ENCODE measurements around the gene KCNMA1. TPM values are rescaled to one million over a fixed set of nuclear protein-coding genes. Genes with fewer than 3 reads are reported as not detected.

Gene KCNMA1
- total and polyA plus RNA-seq, 3 donors from 2014 or later = 13.6 to 36.1 (median 24.7) TPM

GRCh38 chr10:77028042-77028441 lies 609.6 kb downstream of the KCNMA1 start:
- Histone ChIP-seq H3K4me1 (no peaks in the 10 kb centered on the region), H3K36me3 (ENCODE audit: low read depth, missing control alignments) (no peaks in the 10 kb centered on the region), H3K27ac (no peak overlapping the region), H3K4me3 (no peak overlapping the region), H3K9me3 (no peaks in the 10 kb centered on the region), H3K27me3 (no peaks in the 10 kb centered on the region)
- TF ChIP-seq, protein P1, sequence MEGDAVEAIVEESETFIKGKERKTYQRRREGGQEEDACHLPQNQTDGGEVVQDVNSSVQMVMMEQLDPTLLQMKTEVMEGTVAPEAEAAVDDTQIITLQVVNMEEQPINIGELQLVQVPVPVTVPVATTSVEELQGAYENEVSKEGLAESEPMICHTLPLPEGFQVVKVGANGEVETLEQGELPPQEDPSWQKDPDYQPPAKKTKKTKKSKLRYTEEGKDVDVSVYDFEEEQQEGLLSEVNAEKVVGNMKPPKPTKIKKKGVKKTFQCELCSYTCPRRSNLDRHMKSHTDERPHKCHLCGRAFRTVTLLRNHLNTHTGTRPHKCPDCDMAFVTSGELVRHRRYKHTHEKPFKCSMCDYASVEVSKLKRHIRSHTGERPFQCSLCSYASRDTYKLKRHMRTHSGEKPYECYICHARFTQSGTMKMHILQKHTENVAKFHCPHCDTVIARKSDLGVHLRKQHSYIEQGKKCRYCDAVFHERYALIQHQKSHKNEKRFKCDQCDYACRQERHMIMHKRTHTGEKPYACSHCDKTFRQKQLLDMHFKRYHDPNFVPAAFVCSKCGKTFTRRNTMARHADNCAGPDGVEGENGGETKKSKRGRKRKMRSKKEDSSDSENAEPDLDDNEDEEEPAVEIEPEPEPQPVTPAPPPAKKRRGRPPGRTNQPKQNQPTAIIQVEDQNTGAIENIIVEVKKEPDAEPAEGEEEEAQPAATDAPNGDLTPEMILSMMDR (IDR thresholded peaks at IDR 0.05) = no peak
- no peak for TF ChIP-seq POLR2A (IDR thresholded peaks at IDR 0.05)
- intact Hi-C loops (cut with DNase I; ENCODE audit: low total_unique reads) = no loop called here
- WGBS, 2 donors = 70 to 80% methylated on average over 6 of the region's 6 CpGs
- DNase-seq = no peak

DNA sequence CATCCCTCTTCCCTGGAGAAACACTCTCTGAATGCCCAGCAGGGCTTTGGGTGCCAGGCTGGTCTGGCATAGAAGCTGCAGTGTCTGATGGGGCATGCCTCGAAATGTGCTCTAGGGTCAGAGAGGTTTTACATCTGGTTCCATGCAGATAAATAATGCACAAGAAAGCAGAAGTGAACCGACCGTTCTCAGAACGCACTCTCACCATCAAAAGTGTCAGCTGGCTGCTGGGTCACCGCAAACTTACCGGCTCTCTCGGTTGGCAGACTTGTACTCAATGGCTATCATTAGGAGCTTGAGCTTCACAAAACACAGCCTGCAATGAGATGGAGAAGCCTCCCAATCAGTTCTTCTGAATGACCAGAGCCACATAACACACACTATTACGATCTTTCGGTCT lies 610.0 kb downstream of the KCNMA1 start:
- whole genome bisulfite sequencing, 2 donors = 91 to 93% methylated on average over 9 of the region's 9 CpGs
- Histone ChIP-seq H3K27ac (no peak overlapping the region), H3K4me1 (no peaks in the 10 kb centered on the region), H3K27me3 (no peaks in the 10 kb centered on the region), H3K9me3 (no peaks in the 10 kb centered on the region), H3K36me3 (ENCODE audit: low read depth, missing control alignments) (no peaks in the 10 kb centered on the region), H3K4me3 (no peak overlapping the region)
- intact Hi-C loops (cut with DNase I; ENCODE audit: low total_unique reads) = no loop called here
- no peak for DNase-seq
- TF ChIP-seq, protein P1 (IDR thresholded peaks at IDR 0.05) = no peak
- TF ChIP-seq POLR2A (IDR thresholded peaks at IDR 0.05) = no peak

GRCh38 chr10:77027141-77027540 lies 610.5 kb downstream of the KCNMA1 start:
- intact Hi-C loops (cut with DNase I; ENCODE audit: low total_unique reads) = no loop called here
- Histone ChIP-seq H3K27me3 (no peaks in the 10 kb centered on the region), H3K36me3 (ENCODE audit: low read depth, missing control alignments) (no peaks in the 10 kb centered on the region), H3K4me1 (no peaks in the 10 kb centered on the region), H3K27ac (no peak overlapping the region), H3K9me3 (no peaks in the 10 kb centered on the region), H3K4me3 (no peak overlapping the region)
- DNase-seq = no peak
- TF ChIP-seq POLR2A (IDR thresholded peaks at IDR 0.05) = no peak
- TF ChIP-seq, protein P1 (IDR thresholded peaks at IDR 0.05) = no peak
- WGBS, 2 donors = 75 to 83% methylated on average over 2 of the region's 2 CpGs

- Histone ChIP-seq H3K27ac (no peak overlapping the region), H3K4me3 (no peak overlapping the region), H3K36me3 (ENCODE audit: low read depth, missing control alignments) (no peaks in the 10 kb centered on the region), H3K27me3 (no peaks in the 10 kb centered on the region), H3K4me1 (no peaks in the 10 kb centered on the region), H3K9me3 (no peaks in the 10 kb centered on the region)
- 95% methylated on average over 5 of the region's 5 CpGs for whole genome bisulfite sequencing, 2 donors
- no peak for DNase-seq
- intact Hi-C loops (cut with DNase I; ENCODE audit: low total_unique reads) = no loop called here
- TF ChIP-seq, protein P1 (IDR thresholded peaks at IDR 0.05) = no peak
- TF ChIP-seq POLR2A (IDR thresholded peaks at IDR 0.05) = no peak
Observed at GRCh38 chr10:77026148-77026547, 611.5 kb downstream of the KCNMA1 start.

GRCh38 chr10:77024461-77024860 lies 613.1 kb downstream of the KCNMA1 start:
- Histone ChIP-seq H3K9me3 (no peaks in the 10 kb centered on the region), H3K27ac (no peak overlapping the region), H3K27me3 (no peaks in the 10 kb centered on the region), H3K4me3 (no peak overlapping the region), H3K36me3 (ENCODE audit: low read depth, missing control alignments) (no peaks in the 10 kb centered on the region), H3K4me1 (no peaks in the 10 kb centered on the region)
- DNase-seq = no peak
- intact Hi-C loops (cut with DNase I; ENCODE audit: low total_unique reads) = no loop called here
- no peak for TF ChIP-seq POLR2A (IDR thresholded peaks at IDR 0.05)
- TF ChIP-seq, protein P1 (IDR thresholded peaks at IDR 0.05) = no peak
